ENCODE results near the gene USP6. TPM values are rescaled to one million over a fixed set of nuclear protein-coding genes. Genes with fewer than 3 reads are reported as not detected.

USP6 gene
- total and polyA plus RNA-seq, 2 of the 4 experiments (the other 2 are of a cell fraction), result 0.02 TPM; not detected in 1

DNA sequence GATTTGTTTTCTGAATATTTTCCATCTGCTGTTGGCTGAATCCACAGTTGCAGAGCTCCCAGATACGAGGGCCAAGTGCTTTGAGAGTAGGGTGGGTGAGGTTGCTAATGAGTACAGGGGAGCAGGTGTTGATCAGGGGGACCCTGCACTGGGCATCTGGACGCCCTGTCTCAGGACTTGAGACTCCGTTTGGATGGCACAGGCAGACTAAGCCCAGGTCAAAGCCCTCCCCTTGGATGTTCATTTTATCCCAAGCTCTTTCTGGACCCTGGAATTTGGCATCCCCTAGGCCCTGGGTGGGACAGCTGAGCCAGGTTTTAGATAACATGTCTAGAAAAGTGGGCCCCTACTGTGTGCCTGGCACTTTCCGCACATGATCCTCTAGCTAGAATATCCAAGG lies 12.1 kb downstream of the USP6 start:
- in situ Hi-C loops (cut with MboI; ENCODE audit: low sequenced_read_pairs) (no loop called here), intact Hi-C loops (cut with micrococcal nuclease) (no loop called here), dilution Hi-C loops (cut with HindIII; ENCODE audit: low sequenced_read_pairs, unreplicated experiment) (no loop called here)
- Histone ChIP-seq H2BK15ac (ENCODE audit: low read depth, low read length) (no peak overlapping the region), H3K18ac (ENCODE audit: low read depth, low read length) (no peak overlapping the region), H4K8ac (ENCODE audit: low read depth in 2 of 2, low read length in 2 of 2) (no peak overlapping the region), H4K91ac (ENCODE audit: insufficient read depth, low read depth, low read length) (no peak overlapping the region), H3K27ac (ENCODE audit: insufficient read depth, low read length) (no peak overlapping the region), H3K4me2 (ENCODE audit: low read depth, low read length) (no peak overlapping the region), H2BK20ac (ENCODE audit: low read depth, low read length) (no peak overlapping the region), H3K4me3 (ENCODE audit: insufficient read depth, low read depth, low read length) (no peak overlapping the region), H2AK5ac (ENCODE audit: low read depth, low read length) (no peak overlapping the region), H2BK120ac (ENCODE audit: low read depth, low read length) (no peak overlapping the region), H3K27me3 (ENCODE audit: control insufficient read depth, insufficient read depth, low read length) (peaks cover 15% of the 10 kb centered on the region), H2AK9ac (replicated peaks; ENCODE audit: low read depth, low read length, poor library complexity) (no peak overlapping the region), H3K9ac (ENCODE audit: low read depth, low read length) (no peak overlapping the region), H2AFZ (replicated peaks; ENCODE audit: low read length, poor library complexity) (no peak overlapping the region), H3K36me3 (ENCODE audit: control insufficient read depth, insufficient read depth, low read length) (no peaks in the 10 kb centered on the region), H3K4me1 (ENCODE audit: control insufficient read depth, insufficient read depth, low read length) (no peaks in the 10 kb centered on the region), H3K79me1 (ENCODE audit: low read depth in 1 of 2, low read length in 2 of 2) (no peaks in the 10 kb centered on the region), H3K23ac (ENCODE audit: low read depth, low read length) (no peak overlapping the region), H3K56ac (ENCODE audit: extremely low read depth, insufficient read depth, low read length) (no peak overlapping the region), H3K9me1 (ENCODE audit: insufficient read depth, low read length) (no peaks in the 10 kb centered on the region), H3K4ac (ENCODE audit: low read depth, low read length) (no peak overlapping the region), H4K5ac (ENCODE audit: low read depth, low read length) (no peak overlapping the region), H3K9me3 (ENCODE audit: control insufficient read depth, insufficient read depth, low read length) (no peaks in the 10 kb centered on the region), H2BK5ac (ENCODE audit: low read depth, low read length, poor library complexity, severe bottlenecking) (no peak overlapping the region), H3K14ac (replicated peaks; ENCODE audit: low read depth, low read length) (no peak overlapping the region), H4K20me1 (ENCODE audit: insufficient read depth, low read length) (no peaks in the 10 kb centered on the region)
- ChIA-PET POLR2A (ENCODE audit: unreplicated experiment) (no interaction called here), CTCF (no interaction called here)
- no peak for DNase-seq
- ATAC-seq (ENCODE audit: low read depth), result no peak
- TF ChIP-seq, protein P1, sequence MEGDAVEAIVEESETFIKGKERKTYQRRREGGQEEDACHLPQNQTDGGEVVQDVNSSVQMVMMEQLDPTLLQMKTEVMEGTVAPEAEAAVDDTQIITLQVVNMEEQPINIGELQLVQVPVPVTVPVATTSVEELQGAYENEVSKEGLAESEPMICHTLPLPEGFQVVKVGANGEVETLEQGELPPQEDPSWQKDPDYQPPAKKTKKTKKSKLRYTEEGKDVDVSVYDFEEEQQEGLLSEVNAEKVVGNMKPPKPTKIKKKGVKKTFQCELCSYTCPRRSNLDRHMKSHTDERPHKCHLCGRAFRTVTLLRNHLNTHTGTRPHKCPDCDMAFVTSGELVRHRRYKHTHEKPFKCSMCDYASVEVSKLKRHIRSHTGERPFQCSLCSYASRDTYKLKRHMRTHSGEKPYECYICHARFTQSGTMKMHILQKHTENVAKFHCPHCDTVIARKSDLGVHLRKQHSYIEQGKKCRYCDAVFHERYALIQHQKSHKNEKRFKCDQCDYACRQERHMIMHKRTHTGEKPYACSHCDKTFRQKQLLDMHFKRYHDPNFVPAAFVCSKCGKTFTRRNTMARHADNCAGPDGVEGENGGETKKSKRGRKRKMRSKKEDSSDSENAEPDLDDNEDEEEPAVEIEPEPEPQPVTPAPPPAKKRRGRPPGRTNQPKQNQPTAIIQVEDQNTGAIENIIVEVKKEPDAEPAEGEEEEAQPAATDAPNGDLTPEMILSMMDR (conservative IDR thresholded peaks at IDR 0.05; ENCODE audit: low read depth, low read length), result no peak
- TF ChIP-seq, protein P2, sequence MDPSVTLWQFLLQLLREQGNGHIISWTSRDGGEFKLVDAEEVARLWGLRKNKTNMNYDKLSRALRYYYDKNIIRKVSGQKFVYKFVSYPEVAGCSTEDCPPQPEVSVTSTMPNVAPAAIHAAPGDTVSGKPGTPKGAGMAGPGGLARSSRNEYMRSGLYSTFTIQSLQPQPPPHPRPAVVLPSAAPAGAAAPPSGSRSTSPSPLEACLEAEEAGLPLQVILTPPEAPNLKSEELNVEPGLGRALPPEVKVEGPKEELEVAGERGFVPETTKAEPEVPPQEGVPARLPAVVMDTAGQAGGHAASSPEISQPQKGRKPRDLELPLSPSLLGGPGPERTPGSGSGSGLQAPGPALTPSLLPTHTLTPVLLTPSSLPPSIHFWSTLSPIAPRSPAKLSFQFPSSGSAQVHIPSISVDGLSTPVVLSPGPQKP (IDR thresholded peaks at IDR 0.05; ENCODE audit: borderline replicate concordance, low read depth, low read length), result no peak
- TF ChIP-seq SMC3 (IDR thresholded peaks at IDR 0.05; ENCODE audit: low read depth, low read length), result no peak
- no peak for TF ChIP-seq RCOR1 (IDR thresholded peaks at IDR 0.05; ENCODE audit: insufficient replicate concordance, low read length)
- no peak for TF ChIP-seq RFX5 (IDR thresholded peaks at IDR 0.05; ENCODE audit: low read depth, low read length)
- no peak for TF ChIP-seq NFE2L2 (IDR thresholded peaks at IDR 0.05; ENCODE audit: low read depth, low read length)
- no peak for TF ChIP-seq MXI1 (IDR thresholded peaks at IDR 0.05; ENCODE audit: borderline replicate concordance, low read depth, low read length)
- no peak for TF ChIP-seq RAD21 (IDR thresholded peaks at IDR 0.05; ENCODE audit: low read length)
- TF ChIP-seq CHD1 (IDR thresholded peaks at IDR 0.05; ENCODE audit: low read depth, low read length), result no peak
- no peak for TF ChIP-seq FOS (IDR thresholded peaks at IDR 0.05; ENCODE audit: low read depth, low read length)
- no peak for TF ChIP-seq POLR2A (IDR thresholded peaks at IDR 0.05; ENCODE audit: low read depth, low read length)
- no peak for TF ChIP-seq CEBPB (IDR thresholded peaks at IDR 0.05; ENCODE audit: low read depth, low read length)
- TF ChIP-seq MAFK (IDR thresholded peaks at IDR 0.05; ENCODE audit: low read depth, low read length), result no peak
- TF ChIP-seq MAZ (IDR thresholded peaks at IDR 0.05; ENCODE audit: borderline replicate concordance, low read depth, low read length), result no peak
- TF ChIP-seq, protein P3, sequence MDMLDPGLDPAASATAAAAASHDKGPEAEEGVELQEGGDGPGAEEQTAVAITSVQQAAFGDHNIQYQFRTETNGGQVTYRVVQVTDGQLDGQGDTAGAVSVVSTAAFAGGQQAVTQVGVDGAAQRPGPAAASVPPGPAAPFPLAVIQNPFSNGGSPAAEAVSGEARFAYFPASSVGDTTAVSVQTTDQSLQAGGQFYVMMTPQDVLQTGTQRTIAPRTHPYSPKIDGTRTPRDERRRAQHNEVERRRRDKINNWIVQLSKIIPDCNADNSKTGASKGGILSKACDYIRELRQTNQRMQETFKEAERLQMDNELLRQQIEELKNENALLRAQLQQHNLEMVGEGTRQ (IDR thresholded peaks at IDR 0.05; ENCODE audit: low read depth, low read length), result no peak
- TF ChIP-seq BHLHE40 (IDR thresholded peaks at IDR 0.05; ENCODE audit: low read depth, low read length), result no peak
- WGBS, 2 experiments (ENCODE audit: extremely low coverage in 2 of 2, insufficient read length in 1 of 2), result 20% methylated on average over 2 of the region's 4 CpGs; no CpG with 5 or more reads in 1 of the 2 experiments
- BruUV-seq (replicated peaks), result no TSS peak

Data from IMR-90 (cell line).